Testis (tissue), 2 donors: ENCODE measurements around the gene TPSB2.

ENCODE experiments used
- POLR2A ChIP-seq: fragments of 450-650 bp; IDR thresholded peaks from one replicate; pipeline ENCODE4 v1.6.1; 2017; ENCODE audit warnings: antibody characterized with exemption, mild to moderate bottlenecking, moderate library complexity
- TF ChIP-seq, protein P1 (sequence below), 3 experiments: fragments of 450-650 bp in 2 of 3; fragments of 200-600 bp in 1 of 3; sonication (generic) in 1 of 3; IDR thresholded peaks; one replicate each; pipeline ENCODE4 v1.5.1; 2016 to 2019; ENCODE audit warnings: antibody characterized with exemption in 3 of 3, mild to moderate bottlenecking in 2 of 3, moderate library complexity in 1 of 3

DNA sequence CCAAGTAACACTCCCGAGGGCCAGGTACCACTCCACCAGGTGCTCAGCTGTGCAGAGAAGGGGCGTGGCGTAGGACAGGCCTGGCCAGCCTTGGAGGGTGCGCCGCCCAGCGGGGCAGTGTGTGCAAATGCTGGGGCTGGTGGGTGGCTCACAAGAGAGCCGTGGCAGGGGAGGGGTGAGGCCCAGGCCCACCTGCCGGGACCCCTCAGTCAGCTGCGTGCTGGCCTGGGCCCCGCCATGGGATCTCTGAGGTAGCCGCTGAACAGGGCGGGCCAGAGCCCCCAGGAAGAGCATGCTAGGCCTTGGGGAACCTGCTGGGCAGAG lies 13.7 kb downstream of the TPSB2 start:
- TF ChIP-seq, protein P1, sequence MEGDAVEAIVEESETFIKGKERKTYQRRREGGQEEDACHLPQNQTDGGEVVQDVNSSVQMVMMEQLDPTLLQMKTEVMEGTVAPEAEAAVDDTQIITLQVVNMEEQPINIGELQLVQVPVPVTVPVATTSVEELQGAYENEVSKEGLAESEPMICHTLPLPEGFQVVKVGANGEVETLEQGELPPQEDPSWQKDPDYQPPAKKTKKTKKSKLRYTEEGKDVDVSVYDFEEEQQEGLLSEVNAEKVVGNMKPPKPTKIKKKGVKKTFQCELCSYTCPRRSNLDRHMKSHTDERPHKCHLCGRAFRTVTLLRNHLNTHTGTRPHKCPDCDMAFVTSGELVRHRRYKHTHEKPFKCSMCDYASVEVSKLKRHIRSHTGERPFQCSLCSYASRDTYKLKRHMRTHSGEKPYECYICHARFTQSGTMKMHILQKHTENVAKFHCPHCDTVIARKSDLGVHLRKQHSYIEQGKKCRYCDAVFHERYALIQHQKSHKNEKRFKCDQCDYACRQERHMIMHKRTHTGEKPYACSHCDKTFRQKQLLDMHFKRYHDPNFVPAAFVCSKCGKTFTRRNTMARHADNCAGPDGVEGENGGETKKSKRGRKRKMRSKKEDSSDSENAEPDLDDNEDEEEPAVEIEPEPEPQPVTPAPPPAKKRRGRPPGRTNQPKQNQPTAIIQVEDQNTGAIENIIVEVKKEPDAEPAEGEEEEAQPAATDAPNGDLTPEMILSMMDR (IDR thresholded peaks at IDR 0.05), result no peak
- TF ChIP-seq POLR2A, result no peak
